Osteoblast (primary cell): ENCODE results near the gene BTRC. TPM values are rescaled to one million over a fixed set of nuclear protein-coding genes. Genes with fewer than 3 reads are reported as not detected.

Experiments
- DNase-seq: peaks from one replicate; pipeline ENCODE4 v3.0.0; 2011; ENCODE audit warnings: low spot score, mixed read lengths; ENCODE audit not compliant: insufficient read length; ENCODE audit errors: missing footprints
- H2AFZ ChIP-seq: 2 replicates; pipeline ENCODE4 v1.6.0; 2011; ENCODE audit warnings: mild to moderate bottlenecking, low read length
- H3K27ac ChIP-seq: 2 replicates; pipeline ENCODE4 v1.5.1; 2011; ENCODE audit warnings: mild to moderate bottlenecking, low read depth, low read length, moderate library complexity
- H3K27me3 ChIP-seq: 2 replicates; pipeline ENCODE4 v1.6.0; 2012; ENCODE audit warnings: mild to moderate bottlenecking, control low read depth, inconsistent platforms, low read length, moderate library complexity; ENCODE audit not compliant: insufficient read depth
- H3K36me3 ChIP-seq: 2 replicates; pipeline ENCODE4 v1.5.1; 2011; ENCODE audit warnings: mild to moderate bottlenecking, low read length, control low read depth, moderate library complexity; ENCODE audit not compliant: insufficient read depth
- H3K4me1 ChIP-seq: 2 replicates; pipeline ENCODE4 v1.5.1; 2011; ENCODE audit warnings: mild to moderate bottlenecking, low read length, control low read depth, moderate library complexity; ENCODE audit not compliant: insufficient read depth
- H3K4me2 ChIP-seq: 2 replicates; pipeline ENCODE4 v1.6.0; 2011; ENCODE audit warnings: mild to moderate bottlenecking, low read length; ENCODE audit not compliant: insufficient read depth
- H3K4me3 ChIP-seq: fragments of 200-600 bp; sonication (generic); 3 replicates; pipeline ENCODE4 v1.5.1; 2012; ENCODE audit warnings: mild to moderate bottlenecking, low read length, inconsistent platforms; ENCODE audit not compliant: insufficient read depth
- H3K79me2 ChIP-seq: 2 replicates; pipeline ENCODE4 v1.6.0; 2012; ENCODE audit warnings: mild to moderate bottlenecking, low read length, control low read depth, inconsistent platforms; ENCODE audit not compliant: insufficient read depth
- H3K9me3 ChIP-seq: 2 replicates; pipeline ENCODE4 v1.5.1; 2011; ENCODE audit warnings: low read depth, low read length, control low read depth
- H4K20me1 ChIP-seq: 2 replicates; pipeline ENCODE4 v1.6.0; 2012; ENCODE audit warnings: mild to moderate bottlenecking, low read length, control low read depth; ENCODE audit not compliant: insufficient read depth
- CTCF ChIP-seq: IDR thresholded peaks from 2 replicates; pipeline ENCODE4 v1.5.1; 2011; ENCODE audit warnings: mild to moderate bottlenecking, low read depth, low read length, moderate library complexity; ENCODE audit errors: extremely low read depth
- total RNA-seq: library from RNA; depleted of rRNA; stranded (reverse); fragments of >200 nt; gene quantifications from 2 replicates; pipeline ENCODE4 v1.2.3, GENCODE V29; 2012

BTRC gene
- total RNA-seq, 1 donor: 11.2 TPM

GRCh38 chr10:101506829-101507661 lies 153.1 kb downstream of the BTRC start:
- no peaks in the 10 kb centered on the region for H3K36me3 ChIP-seq
- no peaks in the 10 kb centered on the region for H3K4me1 ChIP-seq
- no peak for DNase-seq
- no peaks in the 10 kb centered on the region for H3K9me3 ChIP-seq
- no peak overlapping the region for H3K27ac ChIP-seq
- no peak overlapping the region for H3K4me3 ChIP-seq
- no peak overlapping the region for H3K4me2 ChIP-seq
- no peak overlapping the region for H2AFZ ChIP-seq
- TF ChIP-seq CTCF: no peak
- no peaks in the 10 kb centered on the region for H4K20me1 ChIP-seq
- no peaks in the 10 kb centered on the region for H3K79me2 ChIP-seq
- no peaks in the 10 kb centered on the region for H3K27me3 ChIP-seq

GRCh38 chr10:101507828-101508227 lies 153.9 kb downstream of the BTRC start:
- no peak for TF ChIP-seq CTCF
- Histone ChIP-seq H3K27ac (no peak overlapping the region), H3K36me3 (no peaks in the 10 kb centered on the region), H3K79me2 (no peaks in the 10 kb centered on the region), H2AFZ (no peak overlapping the region), H3K27me3 (no peaks in the 10 kb centered on the region), H4K20me1 (peaks cover 3% of the 10 kb centered on the region), H3K9me3 (no peaks in the 10 kb centered on the region), H3K4me3 (no peak overlapping the region), H3K4me2 (no peak overlapping the region), H3K4me1 (peaks cover 3% of the 10 kb centered on the region)
- no peak for DNase-seq

- Histone ChIP-seq H2AFZ (no peak overlapping the region), H3K4me1 (peaks cover 3% of the 10 kb centered on the region), H3K9me3 (no peaks in the 10 kb centered on the region), H3K27me3 (no peaks in the 10 kb centered on the region), H3K79me2 (no peaks in the 10 kb centered on the region), H3K4me3 (no peak overlapping the region), H3K36me3 (no peaks in the 10 kb centered on the region), H4K20me1 (peaks cover 8% of the 10 kb centered on the region), H3K4me2 (no peak overlapping the region), H3K27ac (no peak overlapping the region)
- no peak for TF ChIP-seq CTCF
- DNase-seq: no peak
Observed at GRCh38 chr10:101511938-101512337, 158.0 kb downstream of the BTRC start.

GRCh38 chr10:101512738-101513137 lies 158.8 kb downstream of the BTRC start:
- Histone ChIP-seq H3K4me3 (no peak overlapping the region), H3K4me2 (no peak overlapping the region), H4K20me1 (peaks cover 8% of the 10 kb centered on the region), H3K27me3 (no peaks in the 10 kb centered on the region), H3K79me2 (no peaks in the 10 kb centered on the region), H3K4me1 (peaks cover 3% of the 10 kb centered on the region), H3K36me3 (no peaks in the 10 kb centered on the region), H3K9me3 (no peaks in the 10 kb centered on the region), H3K27ac (no peak overlapping the region), H2AFZ (no peak overlapping the region)
- no peak for DNase-seq
- TF ChIP-seq CTCF: no peak
